Tibial artery (tissue), 4 donors: ENCODE data around the gene RPH3AL.
"Not testable (repeated sequence)": the region's sequence is repeated elsewhere in the genome, so short reads cannot be mapped to it uniquely, and the experiment has no call there.

Source experiments
- DNase-seq, 2 donors: peaks; one replicate each; pipeline ENCODE4 v3.0.0-alpha.2; 2019
- H3K27ac ChIP-seq, 2 donors: fragments of 200-600 bp; sonication (generic) in 1 of 2; 1 replicate in 1 of 2; 2 replicates in 1 of 2; pipeline ENCODE4 v1.5.1; 2018 to 2019; ENCODE audit warnings: mild to moderate bottlenecking in 1 of 2
- H3K27me3 ChIP-seq, 2 donors: fragments of 200-600 bp; sonication (generic) in 1 of 2; one replicate each; pipeline versions ENCODE4 v1.5.1 to v1.6.0; 2016 to 2019
- H3K36me3 ChIP-seq, 3 donors: fragments of 200-600 bp; sonication (generic) in 2 of 3; one replicate each; pipeline ENCODE4 v1.5.1; 2016 to 2019; ENCODE audit warnings: mild to moderate bottlenecking in 2 of 3
- H3K4me1 ChIP-seq, 4 donors: fragments of 200-600 bp; sonication (generic) in 2 of 4; 1 replicate in 3 of 4; 2 replicates in 1 of 4; pipeline ENCODE4 v1.5.1; 2016 to 2019
- H3K4me3 ChIP-seq, 2 donors: fragments of 200-600 bp; sonication (generic) in 1 of 2; 1 replicate in 1 of 2; 2 replicates in 1 of 2; pipeline ENCODE4 v1.5.1; 2018 to 2019; ENCODE audit warnings: mild to moderate bottlenecking in 2 of 2
- H3K9me3 ChIP-seq, 3 donors: fragments of 200-600 bp; sonication (generic) in 1 of 3; one replicate each; pipeline ENCODE4 v1.5.1; 2016 to 2019
- intact Hi-C: fragments of 100-400 bp; cut with DNase I; formaldehyde crosslinking; loops from one replicate; pipeline ENCODE4 v1.15.0; 2023; ENCODE audit warnings: low total_unique reads
- TF ChIP-seq, protein P1 (sequence below), 2 experiments: fragments of 200-600 bp in 1 of 2; fragments of 450-650 bp in 1 of 2; IDR thresholded peaks; one replicate each; pipeline ENCODE4 v1.5.1; 2017 to 2019; ENCODE audit warnings: antibody characterized with exemption in 2 of 2, mild to moderate bottlenecking in 1 of 2, moderate library complexity in 1 of 2

The RPH3AL gene

DNA sequence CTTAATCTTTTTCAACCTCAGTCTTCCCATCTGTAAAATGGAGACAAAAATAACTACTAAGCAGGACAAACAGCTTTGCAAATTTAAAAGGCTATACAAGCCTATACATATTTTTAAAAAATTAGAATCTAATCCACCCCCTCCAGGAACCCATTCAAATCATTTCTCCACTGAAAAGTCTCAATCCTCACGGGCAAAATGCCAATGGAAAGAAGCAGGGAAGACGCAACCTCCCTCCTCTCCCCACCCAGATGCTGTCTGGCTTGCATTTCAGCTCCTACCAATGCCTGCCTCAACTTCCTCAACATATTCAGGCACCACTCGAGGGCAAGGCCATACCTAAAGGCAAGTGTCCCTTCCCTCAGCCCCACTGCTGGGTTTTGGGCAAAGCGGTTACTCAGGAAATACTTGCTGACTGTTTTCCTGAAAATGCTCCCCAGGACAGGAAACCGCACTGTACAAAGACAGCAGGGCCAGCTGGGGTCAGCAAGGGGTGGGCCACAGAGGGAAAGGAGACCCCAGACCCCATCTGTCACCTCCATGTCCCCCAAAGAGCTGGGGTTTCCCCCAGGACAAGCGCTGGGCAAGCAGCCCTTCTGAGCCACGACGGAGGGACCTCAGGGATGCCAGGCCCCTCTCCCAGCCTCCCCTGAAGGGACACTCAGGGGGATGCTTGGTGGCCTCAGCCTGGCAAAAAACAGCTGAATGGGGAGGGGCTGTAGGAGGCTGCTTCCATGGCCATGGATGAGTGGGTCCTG lies 123.5 kb downstream of the RPH3AL start:
- TF ChIP-seq, protein P1, sequence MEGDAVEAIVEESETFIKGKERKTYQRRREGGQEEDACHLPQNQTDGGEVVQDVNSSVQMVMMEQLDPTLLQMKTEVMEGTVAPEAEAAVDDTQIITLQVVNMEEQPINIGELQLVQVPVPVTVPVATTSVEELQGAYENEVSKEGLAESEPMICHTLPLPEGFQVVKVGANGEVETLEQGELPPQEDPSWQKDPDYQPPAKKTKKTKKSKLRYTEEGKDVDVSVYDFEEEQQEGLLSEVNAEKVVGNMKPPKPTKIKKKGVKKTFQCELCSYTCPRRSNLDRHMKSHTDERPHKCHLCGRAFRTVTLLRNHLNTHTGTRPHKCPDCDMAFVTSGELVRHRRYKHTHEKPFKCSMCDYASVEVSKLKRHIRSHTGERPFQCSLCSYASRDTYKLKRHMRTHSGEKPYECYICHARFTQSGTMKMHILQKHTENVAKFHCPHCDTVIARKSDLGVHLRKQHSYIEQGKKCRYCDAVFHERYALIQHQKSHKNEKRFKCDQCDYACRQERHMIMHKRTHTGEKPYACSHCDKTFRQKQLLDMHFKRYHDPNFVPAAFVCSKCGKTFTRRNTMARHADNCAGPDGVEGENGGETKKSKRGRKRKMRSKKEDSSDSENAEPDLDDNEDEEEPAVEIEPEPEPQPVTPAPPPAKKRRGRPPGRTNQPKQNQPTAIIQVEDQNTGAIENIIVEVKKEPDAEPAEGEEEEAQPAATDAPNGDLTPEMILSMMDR (IDR thresholded peaks at IDR 0.05), result no peak
- no peak overlapping the region for H3K4me3 ChIP-seq
- peak in 1 of 2 donors; percentile 10 for DNase-seq
- peaks cover 0 to 10% of the 10 kb centered on the region in 2 donors for H3K27me3 ChIP-seq
- H3K36me3 ChIP-seq, result no peaks in the 10 kb centered on the region
- intact Hi-C loops, result no loop called here
- no peaks in the 10 kb centered on the region for H3K9me3 ChIP-seq
- no peak overlapping the region for H3K27ac ChIP-seq
- H3K4me1 ChIP-seq, result no peaks in the 10 kb centered on the region

DNA sequence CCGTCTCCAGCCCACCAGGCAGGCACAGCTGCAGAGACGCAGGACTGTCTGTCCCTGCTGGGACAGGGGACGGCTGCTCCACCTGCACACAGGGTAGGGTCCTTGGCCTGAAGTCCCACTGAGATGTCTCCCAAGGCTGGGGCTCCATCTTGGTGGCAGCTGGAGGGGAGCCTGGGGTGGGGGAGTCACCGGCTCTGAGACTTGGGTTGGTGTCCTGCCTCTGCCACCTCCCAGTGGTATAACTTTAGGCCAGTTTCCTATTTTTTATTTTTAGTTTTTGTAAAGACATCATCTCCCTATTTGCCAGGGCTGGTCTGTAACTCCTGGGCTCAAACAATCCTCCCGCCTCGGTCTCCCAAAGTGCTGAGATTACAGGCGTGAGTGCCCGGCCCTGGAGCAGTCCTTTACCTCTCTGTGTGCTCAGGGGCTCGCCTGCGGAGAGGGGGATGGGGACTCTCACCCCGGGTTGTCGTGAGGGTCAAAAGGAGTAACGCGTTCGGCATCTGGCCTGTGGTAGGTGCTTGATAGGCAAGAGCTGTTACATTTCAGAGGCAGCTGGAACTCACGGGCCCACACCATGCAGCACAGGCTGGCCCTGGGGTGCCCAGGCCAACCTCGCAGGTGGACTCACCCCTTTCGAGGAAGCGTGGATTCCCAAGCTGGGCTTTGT lies 124.5 kb downstream of the RPH3AL start:
- Histone ChIP-seq H3K4me3 (no peak overlapping the region), H3K36me3 (no peaks in the 10 kb centered on the region), H3K4me1 (no peaks in the 10 kb centered on the region), H3K27ac (no peak overlapping the region), H3K9me3 (no peaks in the 10 kb centered on the region), H3K27me3 (peaks cover 0 to 10% of the 10 kb centered on the region in 2 donors)
- peak in 1 of 2 donors; percentile 19 for DNase-seq
- intact Hi-C loops, result no loop called here
- TF ChIP-seq, protein P1 (IDR thresholded peaks at IDR 0.05), result no peak

DNA sequence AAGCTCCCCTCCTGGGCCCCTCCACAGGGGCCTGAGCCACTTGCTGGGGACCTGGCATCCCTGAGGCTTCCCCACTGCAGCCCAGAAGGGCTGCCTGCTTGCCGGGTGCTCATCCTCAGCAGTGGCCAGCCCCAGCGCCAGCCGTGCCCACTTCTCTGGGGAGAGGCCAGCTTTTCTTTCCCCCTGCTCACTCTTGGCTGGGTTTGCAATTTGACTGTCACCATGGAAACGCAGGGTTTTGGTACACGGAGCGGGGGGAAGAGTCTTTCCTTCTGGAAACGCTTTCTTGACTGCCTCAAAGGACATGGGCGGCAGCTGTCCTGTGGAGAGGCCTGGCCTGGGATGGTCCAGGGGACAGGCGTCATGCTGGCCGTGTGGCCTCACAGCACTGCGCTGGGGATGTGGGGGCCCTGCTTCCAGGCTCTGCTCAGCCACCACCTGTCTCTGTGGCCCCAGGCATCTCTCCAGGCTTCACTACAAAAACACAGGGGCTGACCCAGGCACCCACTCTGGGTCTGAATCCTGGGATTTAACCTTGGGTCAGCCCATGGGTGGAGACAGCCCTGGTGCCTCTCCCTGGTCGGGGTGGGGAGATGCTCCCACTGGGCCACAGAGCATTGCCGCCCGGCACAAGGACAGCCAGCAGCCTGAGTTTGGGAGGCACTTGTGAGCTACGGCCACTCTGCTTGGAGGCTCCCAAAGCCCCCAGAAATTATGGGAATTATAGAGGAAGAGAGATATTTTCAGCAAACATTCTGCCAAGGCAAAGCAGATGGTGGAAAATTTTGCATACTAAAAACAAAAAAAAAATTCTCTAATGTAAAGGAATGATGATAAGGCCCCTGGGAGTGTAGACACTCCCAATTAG lies 125.3 kb downstream of the RPH3AL start:
- no peak overlapping the region for H3K27ac ChIP-seq
- H3K9me3 ChIP-seq, result no peaks in the 10 kb centered on the region
- H3K4me1 ChIP-seq, result no peaks in the 10 kb centered on the region
- H3K27me3 ChIP-seq, result peaks cover 0 to 10% of the 10 kb centered on the region in 2 donors
- intact Hi-C loops, result no loop called here
- no peak overlapping the region for H3K4me3 ChIP-seq
- no peaks in the 10 kb centered on the region for H3K36me3 ChIP-seq
- TF ChIP-seq, protein P1 (IDR thresholded peaks at IDR 0.05), result no peak
- DNase-seq, result peak in 1 of 2 donors; percentile 16

DNA sequence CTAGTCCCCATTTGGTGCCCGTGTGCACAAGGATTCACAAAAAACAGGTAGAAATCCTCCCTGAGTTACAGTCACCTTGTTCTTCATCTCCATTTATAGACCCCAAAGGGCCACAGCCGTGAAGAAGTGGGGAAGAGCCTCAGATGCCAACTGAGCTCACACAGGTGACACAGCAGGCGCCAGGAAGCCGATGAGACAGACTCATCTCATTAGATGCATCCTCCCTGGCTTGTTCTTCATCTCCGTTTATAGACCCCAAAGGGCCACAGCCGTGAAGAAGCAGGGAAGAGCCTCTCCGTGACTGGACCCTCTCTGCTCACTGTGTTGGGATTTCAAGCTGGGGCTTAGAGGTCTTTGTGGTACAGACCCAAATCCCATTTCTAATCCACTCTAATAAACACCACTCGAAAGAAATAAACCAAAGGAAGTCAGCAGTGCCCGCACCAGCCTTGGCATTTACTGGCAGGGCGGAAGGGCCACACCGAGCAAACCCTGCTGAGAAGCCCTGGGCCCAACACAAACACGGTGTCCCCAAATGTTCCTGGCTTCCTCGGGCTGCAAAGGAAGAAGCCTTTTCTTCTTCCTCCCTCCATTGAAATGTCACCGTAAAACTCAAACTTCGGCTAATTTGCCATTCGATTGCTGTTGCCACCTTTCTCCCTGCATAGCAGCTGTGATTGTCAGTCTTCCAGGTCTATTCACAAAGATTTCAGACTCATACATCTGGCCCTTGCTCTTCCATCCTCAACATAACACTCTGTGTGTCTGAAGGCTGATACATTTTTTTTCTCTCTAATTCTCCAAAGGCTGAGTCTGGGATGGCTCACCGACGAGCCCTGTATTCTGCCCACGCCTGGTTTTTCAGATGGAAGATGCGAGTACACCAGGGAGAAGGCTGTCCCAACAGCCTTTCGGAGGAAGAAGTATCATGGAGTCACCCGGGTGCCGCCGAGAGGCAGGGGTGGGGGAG lies 126.2 kb downstream of the RPH3AL start:
- TF ChIP-seq, protein P1 (IDR thresholded peaks at IDR 0.05), result no peak
- no peaks in the 10 kb centered on the region for H3K9me3 ChIP-seq
- intact Hi-C loops, result no loop called here
- H3K4me1 ChIP-seq, result no peaks in the 10 kb centered on the region
- H3K4me3 ChIP-seq, result no peak overlapping the region
- peak in 1 of 2 donors; percentile 10 for DNase-seq
- H3K27ac ChIP-seq, result no peak overlapping the region
- peaks cover 0 to 10% of the 10 kb centered on the region in 2 donors for H3K27me3 ChIP-seq
- H3K36me3 ChIP-seq, result no peaks in the 10 kb centered on the region

DNA sequence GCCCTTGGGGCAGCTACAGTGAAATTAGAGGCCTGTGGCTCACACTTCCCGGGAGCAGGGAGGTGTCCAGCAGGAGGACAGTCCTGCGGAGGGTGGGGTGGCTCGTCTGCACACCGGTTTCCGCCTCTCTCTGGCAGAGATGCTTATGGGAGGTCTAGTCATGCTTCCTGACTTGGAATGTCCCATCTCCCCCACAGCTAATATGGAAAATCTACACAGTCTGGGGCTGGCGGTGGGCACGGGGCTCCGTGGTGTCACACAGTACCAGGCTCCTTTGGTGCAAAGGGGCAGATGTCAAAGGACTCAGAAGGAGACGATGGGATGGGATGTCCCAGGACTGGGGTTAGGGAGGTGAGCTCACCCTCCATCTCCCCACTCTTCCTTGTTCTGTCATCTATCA lies 127.1 kb downstream of the RPH3AL start:
- intact Hi-C loops, result no loop called here
- Histone ChIP-seq H3K27ac (no peak overlapping the region), H3K9me3 (no peaks in the 10 kb centered on the region), H3K4me1 (no peaks in the 10 kb centered on the region), H3K27me3 (peaks cover 0 to 10% of the 10 kb centered on the region in 2 donors), H3K4me3 (no peak overlapping the region), H3K36me3 (no peaks in the 10 kb centered on the region)
- peak in 1 of 2 donors; percentile 7 for DNase-seq
- TF ChIP-seq, protein P1 (IDR thresholded peaks at IDR 0.05), result no peak

DNA sequence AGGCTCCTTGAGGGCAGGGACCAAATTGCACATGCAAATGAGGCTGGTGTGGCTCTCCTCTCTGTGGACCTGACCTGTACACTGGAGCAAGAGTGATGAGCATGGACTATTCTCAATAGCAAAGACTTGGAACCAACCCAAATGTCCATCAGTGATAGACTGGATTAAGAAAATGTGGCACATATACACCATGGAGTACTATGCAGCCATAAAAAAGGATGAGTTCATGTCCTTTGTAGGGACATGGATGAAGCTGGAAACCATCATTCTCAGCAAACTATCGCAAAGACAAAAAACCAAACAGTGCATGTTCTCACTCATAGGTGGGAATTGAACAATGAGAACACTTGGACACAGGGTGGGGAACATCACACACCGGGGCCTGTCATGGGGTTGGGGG lies 128.0 kb downstream of the RPH3AL start:
- intact Hi-C loops, H3K27ac ChIP-seq, H3K27me3 ChIP-seq, H3K36me3 ChIP-seq, H3K9me3 ChIP-seq, H3K4me1 ChIP-seq, DNase-seq, H3K4me3 ChIP-seq: not testable (repeated sequence)
